ENCODE data around the gene GET4. TPM values are rescaled to one million over a fixed set of nuclear protein-coding genes. Genes with fewer than 3 reads are reported as not detected.

GET4 gene
- total RNA-seq, 2 experiments from 2014 or later: 84.4 to 96.4 TPM

GRCh38 chr7:849145-849544 lies 27.2 kb upstream of the GET4 start:
- CTCF ChIA-PET: no interaction called here
- Histone ChIP-seq H3K9me3 (ENCODE audit: control insufficient read depth in 1 of 2, insufficient read depth in 1 of 2, low read length in 2 of 2) (peaks cover 0 to 12% of the 10 kb centered on the region in 2 experiments), H3K27ac (ENCODE audit: low read depth in 1 of 2, low read length in 2 of 2) (no peak overlapping the region), H3K4me3 (ENCODE audit: low read length) (no peak overlapping the region), H3K4me1 (ENCODE audit: insufficient read depth, low read length) (no peaks in the 10 kb centered on the region), H3K36me3 (ENCODE audit: insufficient read depth, low read length) (peaks cover 70% of the 10 kb centered on the region), H3K27me3 (ENCODE audit: control insufficient read depth in 1 of 2, insufficient read depth in 2 of 2, low read length in 2 of 2) (no peaks in the 10 kb centered on the region)
- ATAC-seq (ENCODE audit: poor library complexity): no peak
- POLR2A ChIA-PET: no interaction called here
- H3K36me3 Mint-ChIP-seq (ENCODE audit: low read depth): peaks cover 84% of the 10 kb centered on the region
- H3K4me1 Mint-ChIP-seq (ENCODE audit: low read depth): no peaks in the 10 kb centered on the region
- H3K9me3 Mint-ChIP-seq: no peaks in the 10 kb centered on the region
- TF ChIP-seq CTCF (IDR thresholded peaks at IDR 0.05): no peak
- H3K4me3 Mint-ChIP-seq: no peak overlapping the region
- intact Hi-C loops (cut with DNase I, micrococcal nuclease): no loop called here
- DNase-seq: no peak
- no peaks in the 10 kb centered on the region for H3K27me3 Mint-ChIP-seq
- no peak overlapping the region for H3K27ac Mint-ChIP-seq

GRCh38 chr7:849781-850180 lies 26.6 kb upstream of the GET4 start:
- no peaks in the 10 kb centered on the region for H3K4me1 Mint-ChIP-seq (ENCODE audit: low read depth)
- no peaks in the 10 kb centered on the region for H3K4me1 ChIP-seq (ENCODE audit: insufficient read depth, low read length)
- TF ChIP-seq CTCF (IDR thresholded peaks at IDR 0.05): no peak
- peaks cover 70% of the 10 kb centered on the region for H3K36me3 ChIP-seq (ENCODE audit: insufficient read depth, low read length)
- no peak overlapping the region for H3K27ac ChIP-seq (ENCODE audit: low read depth in 1 of 2, low read length in 2 of 2)
- no peaks in the 10 kb centered on the region for H3K27me3 ChIP-seq (ENCODE audit: control insufficient read depth in 1 of 2, insufficient read depth in 2 of 2, low read length in 2 of 2)
- DNase-seq: no peak
- intact Hi-C loops (cut with DNase I, micrococcal nuclease): no loop called here
- H3K27ac Mint-ChIP-seq: no peak overlapping the region
- H3K27me3 Mint-ChIP-seq: no peaks in the 10 kb centered on the region
- ChIA-PET CTCF (no interaction called here), POLR2A (interaction anchor here (0.6 kb wide), 1 partner anchor 20 kb away, joined by 3 read pairs; no protein-coding TSS in a partner anchor)
- H3K9me3 Mint-ChIP-seq: no peaks in the 10 kb centered on the region
- no peak overlapping the region for H3K4me3 ChIP-seq (ENCODE audit: low read length)
- peaks cover 0 to 12% of the 10 kb centered on the region in 2 experiments for H3K9me3 ChIP-seq (ENCODE audit: control insufficient read depth in 1 of 2, insufficient read depth in 1 of 2, low read length in 2 of 2)
- no peak for ATAC-seq (ENCODE audit: poor library complexity)
- no peak overlapping the region for H3K4me3 Mint-ChIP-seq
- H3K36me3 Mint-ChIP-seq (ENCODE audit: low read depth): peaks cover 84% of the 10 kb centered on the region

GRCh38 chr7:851204-851603 lies 25.1 kb upstream of the GET4 start:
- ChIA-PET POLR2A (no interaction called here), CTCF (no interaction called here)
- Histone ChIP-seq H3K4me3 (ENCODE audit: low read length) (no peak overlapping the region), H3K4me1 (ENCODE audit: insufficient read depth, low read length) (no peaks in the 10 kb centered on the region), H3K27me3 (ENCODE audit: control insufficient read depth in 1 of 2, insufficient read depth in 2 of 2, low read length in 2 of 2) (no peaks in the 10 kb centered on the region), H3K27ac (ENCODE audit: low read depth in 1 of 2, low read length in 2 of 2) (no peak overlapping the region), H3K9me3 (ENCODE audit: control insufficient read depth in 1 of 2, insufficient read depth in 1 of 2, low read length in 2 of 2) (peaks cover 0 to 12% of the 10 kb centered on the region in 2 experiments), H3K36me3 (ENCODE audit: insufficient read depth, low read length) (peaks cover 75% of the 10 kb centered on the region)
- Mint-ChIP-seq H3K27me3 (no peaks in the 10 kb centered on the region), H3K36me3 (ENCODE audit: low read depth) (peaks cover 82% of the 10 kb centered on the region), H3K27ac (no peak overlapping the region), H3K9me3 (no peaks in the 10 kb centered on the region), H3K4me1 (ENCODE audit: low read depth) (no peaks in the 10 kb centered on the region), H3K4me3 (no peak overlapping the region)
- no peak for DNase-seq
- no peak for TF ChIP-seq CTCF (IDR thresholded peaks at IDR 0.05)
- no peak for ATAC-seq (ENCODE audit: poor library complexity)
- intact Hi-C loops (cut with DNase I, micrococcal nuclease): no loop called here

All from CD4-positive, alpha-beta T cell (primary cell).